ENCODE results near the gene DMPK.
A peak's percentile ranks its signal among the peaks of the same experiment; 100 is the strongest.

Gene DMPK

DNA sequence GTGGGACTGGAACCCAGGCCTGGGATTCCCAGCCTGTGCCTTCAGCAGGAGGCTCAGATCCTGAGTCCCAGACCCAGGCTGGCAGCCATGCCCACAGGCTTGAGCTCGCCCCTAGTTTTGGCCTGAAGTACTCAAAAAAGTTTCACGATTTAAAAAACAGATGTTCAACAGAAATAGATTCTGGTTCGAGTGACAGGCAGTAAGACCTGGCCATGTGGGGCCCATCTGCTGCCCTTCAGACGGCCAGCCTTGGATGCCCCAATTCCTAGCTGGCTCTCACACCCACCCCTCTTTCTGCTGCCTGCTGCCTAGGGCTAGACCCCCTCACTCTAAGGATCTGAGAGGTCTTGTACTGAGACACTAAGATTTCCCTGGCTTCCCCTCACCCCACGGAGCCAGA, 2.8 kb upstream of the DMPK start:
- no peak for DNase-seq

DNA sequence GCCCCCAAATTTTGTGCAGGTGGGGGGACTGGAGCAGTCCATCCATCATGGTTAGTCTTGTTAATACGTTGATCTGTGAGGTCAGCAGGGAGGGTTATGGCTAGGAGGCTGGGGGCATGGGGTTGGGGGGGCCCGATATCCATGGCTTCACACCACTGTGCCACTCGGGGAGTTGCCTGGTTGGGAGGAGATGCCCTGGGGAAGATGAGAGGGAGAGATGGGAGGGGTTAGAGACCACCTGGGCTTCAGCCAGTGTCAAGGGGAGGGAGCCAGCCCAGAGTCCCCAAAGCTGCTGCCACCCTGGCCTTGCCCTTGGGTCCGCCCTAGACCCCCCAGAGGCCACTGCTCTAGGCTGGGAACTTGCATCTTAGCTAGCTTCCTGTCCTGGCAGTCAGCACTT, 1.8 kb upstream of the DMPK start:
- DNase-seq = no peak

DNA sequence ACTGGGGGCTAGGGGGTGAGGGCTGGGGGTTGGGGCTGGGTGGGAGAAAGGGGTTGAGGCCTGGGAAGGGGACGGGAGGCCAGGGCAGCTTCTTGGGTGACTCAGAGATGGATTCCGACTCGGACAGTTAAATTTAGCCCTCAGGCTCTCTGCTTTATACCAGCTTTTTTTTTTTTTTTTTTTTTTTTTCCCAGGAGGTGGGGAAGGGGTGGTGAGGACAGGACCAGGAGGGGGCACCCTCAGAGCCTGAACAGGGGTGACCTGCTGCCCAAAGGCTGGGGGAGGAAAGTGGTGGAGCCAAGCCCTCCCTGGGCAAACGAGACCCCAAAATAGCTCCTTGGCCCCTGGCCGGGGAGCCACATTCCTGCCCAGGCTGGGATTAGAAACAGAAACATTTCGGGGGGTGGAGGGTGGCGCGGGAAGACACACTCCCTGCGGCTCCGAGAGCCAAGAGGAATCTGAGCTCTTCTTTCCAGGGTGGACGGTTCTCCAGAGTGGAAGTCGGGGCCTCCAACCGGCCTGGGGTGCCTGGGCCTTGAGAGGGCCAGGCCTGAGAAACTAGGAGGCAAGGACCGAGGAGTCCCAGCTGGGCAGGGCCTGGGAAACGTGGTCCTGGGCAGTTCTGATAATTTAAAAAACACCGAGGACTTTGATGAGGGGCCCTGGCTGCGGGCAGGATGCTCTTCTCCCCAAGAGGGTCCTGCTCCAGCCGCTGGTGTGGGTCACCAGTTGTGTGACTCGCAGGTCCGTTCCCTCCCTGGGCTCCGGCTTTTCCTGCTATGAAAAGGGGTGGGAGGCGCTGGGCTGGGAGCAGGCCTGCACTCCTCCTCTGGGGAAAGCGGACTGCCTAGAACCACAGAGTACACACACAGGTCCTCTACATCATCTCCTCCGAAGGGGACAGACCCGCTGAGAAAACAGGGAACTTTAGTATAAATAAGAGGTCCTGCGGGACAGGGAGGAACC, 813 bp upstream of the DMPK start:
- DNase-seq = no peak

DNA sequence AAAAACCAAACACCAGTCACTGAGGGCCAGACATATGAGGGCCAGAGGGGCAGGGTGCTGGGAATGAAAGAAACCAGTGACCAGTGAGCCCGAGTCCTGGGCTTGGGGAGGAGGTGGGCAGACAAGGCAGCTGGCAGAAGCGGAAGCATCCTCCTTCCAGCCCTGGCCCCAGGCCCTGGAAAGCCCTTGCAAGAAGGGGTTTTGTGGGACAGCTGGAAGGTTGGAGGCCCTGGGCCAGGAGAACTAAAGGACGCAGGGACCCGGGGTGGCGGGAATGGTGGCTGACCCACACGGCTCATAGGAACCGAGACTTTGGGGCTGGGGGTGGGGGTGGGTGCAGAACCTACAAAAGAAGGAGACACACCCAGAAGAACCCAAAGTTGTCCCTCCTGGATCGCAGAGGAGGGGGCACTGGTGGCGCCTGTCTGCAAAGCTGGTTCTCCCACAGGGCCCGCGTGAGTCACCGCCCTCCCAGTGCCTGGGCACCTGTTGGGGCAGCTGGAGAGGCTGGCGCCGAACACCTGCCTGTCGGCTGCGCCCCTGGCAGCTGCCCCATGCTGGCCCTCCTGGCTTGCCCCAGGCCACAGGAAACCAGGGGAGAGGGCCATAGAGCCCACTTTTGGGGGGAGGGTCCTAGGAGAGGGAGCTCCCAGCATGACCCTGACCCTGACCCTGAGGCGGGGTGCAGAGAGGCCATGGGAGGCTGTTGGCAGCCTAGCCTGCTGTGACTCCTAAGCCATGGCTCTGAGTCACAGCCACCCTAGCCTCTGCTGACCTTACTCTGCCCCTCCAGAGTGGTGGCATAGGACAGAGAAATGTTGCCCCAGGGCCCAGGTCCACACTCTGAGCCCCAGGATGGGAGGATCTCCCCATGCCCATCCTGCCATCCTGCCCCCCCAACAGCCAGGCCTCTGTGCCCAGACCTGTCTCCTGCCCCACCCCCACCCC, 802 bp downstream of the DMPK start:
- DNase-seq = no peak

DNA sequence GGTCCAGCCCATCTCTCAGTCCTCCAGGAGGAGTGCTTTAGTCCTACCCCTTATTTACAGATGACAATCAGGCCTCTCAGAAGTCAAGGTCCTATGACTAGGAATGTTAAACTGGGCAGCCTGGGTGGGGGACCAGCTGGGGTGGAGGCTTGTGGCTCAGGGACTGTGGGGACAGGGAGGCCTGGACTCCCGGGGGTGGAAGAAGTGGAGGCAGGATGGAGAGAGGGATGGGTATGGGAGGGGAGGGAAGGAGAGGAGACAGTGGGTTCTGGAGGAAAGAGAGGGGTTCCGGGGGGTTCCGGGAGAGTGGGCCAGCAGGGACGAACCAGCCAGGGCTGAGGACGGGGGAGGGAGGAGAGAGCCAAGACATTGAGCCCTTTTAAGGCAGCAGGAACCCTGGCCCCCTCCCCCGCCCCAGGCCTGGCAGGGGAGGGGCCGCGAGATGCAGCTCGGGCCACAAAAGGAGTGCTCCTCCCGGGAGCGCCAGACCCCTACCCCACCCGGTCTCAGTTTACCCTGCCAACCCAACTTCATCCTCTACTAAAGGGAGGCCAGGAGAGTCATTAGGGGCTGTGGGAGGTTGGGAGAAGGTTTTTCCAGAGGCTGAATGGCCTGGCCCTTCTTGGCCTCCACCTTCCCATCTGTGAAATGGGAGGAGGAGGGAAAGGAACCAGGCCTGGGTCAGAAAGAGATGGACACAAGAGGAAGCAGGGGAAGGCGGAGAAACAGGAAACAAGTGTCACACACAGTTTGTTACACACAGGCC, 1.7 kb downstream of the DMPK start:
- DNase-seq = no peak

DNA sequence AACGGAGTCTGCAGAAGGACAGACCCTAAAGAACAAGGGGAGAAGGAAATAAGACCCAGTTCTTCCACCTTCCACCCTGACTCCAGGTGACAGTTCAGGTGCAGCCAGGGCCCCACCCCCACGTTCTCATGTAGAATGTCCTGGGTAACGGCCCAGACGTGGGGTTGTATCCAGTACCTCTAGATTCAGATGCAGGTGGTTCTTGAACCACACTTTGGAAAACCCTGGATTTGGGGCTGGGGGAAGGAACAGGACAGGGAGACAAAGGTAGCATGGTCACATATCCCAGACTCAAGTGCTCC, 2.2 kb downstream of the DMPK start:
- no peak for DNase-seq

DNA sequence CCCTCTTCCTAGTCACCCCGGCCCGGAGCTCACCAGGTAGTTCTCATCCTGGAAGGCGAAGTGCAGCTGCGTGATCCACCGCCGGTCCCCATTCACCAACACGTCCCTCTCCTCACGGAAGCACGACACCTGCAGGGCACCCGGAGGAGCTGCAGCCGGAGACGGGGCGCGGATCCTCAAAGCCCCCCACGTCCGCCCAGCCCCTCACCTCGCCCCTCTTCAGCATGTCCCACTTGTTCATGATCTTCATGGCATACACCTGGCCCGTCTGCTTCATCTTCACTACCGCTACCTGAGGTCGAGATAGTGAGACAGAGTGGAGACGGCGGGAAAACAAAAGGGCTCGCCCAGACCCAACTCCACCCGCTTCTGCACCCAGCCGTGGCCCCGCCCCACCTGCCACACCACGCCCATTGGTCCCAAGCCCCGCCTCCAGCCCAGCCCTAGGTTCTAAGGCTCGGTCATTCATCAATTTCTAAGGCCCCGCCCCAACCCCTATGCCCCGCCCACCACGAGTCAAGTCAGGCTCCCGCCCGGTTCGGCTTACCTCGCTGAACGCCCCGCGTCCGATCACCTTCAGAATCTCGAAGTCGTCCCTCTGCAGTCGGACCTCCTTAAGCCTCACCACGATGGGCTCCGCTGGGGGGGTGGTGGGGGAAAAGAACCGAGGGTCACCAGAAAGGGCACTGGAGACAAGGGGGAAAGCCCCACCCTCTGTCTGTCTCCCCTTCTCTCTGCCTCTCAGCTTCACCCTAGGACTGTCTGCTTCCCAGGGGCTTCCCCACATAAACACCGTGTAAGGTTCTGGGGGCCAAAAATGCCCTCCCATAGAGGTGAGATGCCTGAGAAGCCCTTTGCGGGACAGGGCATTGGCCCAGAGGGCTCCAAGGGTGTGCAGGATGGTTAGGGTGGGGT, 2.8 kb downstream of the DMPK start:
- peak; percentile 90 for DNase-seq

DNA sequence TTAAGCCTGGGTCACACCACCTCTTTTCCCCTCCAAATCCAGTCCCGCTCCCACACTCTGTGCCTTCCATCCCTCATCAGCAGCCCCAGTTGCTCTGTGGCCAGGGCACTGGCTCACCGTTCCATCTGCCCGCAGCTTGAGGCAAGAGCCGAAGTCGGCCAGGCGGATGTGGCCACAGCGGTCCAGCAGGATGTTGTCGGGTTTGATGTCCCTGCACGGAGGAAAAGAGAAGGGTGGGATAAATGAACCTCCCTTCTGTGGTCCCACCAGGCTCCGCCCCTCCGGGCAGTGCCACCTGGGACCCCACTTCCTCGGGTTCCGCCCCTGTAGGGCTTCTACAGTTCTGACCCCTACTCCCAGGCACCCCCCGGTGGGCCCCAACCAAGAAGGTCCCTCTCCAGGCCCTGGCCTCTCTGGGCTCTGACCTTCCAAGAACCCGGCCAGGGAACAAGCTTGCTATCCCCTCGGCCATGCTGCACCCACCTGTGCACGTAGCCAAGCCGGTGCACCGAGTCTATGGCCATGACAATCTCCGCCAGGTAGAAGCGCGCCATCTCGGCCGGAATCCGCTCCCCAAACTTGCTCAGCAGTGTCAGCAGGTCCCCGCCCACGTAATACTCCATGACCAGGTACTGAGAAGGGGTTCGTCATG, 4.2 kb downstream of the DMPK start:
- no peak for DNase-seq

DNA sequence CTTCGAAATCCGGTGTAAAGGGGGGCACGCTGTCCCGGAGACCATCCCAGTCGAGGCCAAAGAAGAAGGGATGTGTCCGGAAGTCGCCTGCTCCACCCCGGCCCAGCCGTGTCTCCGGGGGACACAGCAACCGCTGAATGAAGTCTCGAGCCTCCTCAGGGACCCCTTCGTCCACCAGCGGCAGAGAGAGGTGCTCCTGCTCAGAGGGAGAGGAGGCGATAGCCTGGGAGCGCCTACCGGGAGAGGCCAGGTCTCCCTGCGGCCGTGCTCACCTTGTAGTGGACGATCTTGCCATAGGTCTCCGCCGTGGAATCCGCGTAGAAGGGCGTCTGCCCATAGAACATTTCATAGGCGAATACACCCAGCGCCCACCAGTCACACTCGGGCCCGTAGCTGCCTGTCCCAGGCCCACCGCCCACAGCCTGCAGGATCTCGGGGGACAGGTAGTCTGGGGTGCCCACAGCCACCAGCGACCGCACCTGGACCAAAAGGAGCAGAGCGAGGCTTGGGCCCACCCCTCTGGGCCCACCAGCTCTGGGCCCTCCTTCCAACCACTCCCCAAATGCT, 4.8 kb downstream of the DMPK start:
- DNase-seq = no peak

DNA sequence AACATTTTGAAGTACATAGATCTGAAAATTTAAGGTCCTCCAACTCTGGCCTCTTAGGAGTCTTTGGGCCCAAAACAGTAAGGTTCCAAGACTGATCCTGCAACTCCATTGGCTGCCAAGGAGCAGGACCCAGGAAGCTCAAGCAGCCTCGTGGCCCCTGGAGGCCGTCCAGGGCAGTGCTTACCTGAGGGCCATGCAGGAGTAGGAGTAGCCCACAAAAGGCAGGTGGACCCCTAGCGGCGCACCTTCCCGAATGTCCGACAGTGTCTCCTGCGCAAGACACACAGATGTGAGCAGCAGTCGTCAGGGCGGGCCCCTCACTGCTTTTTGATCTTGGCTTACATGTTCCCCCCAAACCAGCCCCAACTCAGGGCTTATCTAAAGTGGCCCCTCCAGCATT, 7.5 kb downstream of the DMPK start:
- no peak for DNase-seq

DNA sequence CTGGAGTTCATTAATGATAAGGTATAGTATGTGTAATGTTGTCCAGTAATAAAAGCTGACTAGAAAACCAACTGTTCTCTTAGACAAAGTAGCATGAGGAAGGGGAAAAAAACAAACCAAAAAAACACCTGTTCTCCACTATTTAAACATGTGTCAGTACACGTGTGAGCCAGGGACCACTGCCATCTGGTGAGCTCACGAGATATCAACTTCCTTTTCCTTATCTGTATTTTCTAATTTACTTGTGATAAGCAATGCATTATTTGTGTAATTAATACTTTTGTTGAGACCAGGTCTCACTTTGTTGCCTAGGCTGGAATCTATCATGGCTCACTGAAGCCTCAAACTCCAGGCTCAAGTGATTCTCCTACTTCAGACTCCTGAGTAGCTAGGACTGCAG, 8.9 kb downstream of the DMPK start:
- DNase-seq = no peak

DNA sequence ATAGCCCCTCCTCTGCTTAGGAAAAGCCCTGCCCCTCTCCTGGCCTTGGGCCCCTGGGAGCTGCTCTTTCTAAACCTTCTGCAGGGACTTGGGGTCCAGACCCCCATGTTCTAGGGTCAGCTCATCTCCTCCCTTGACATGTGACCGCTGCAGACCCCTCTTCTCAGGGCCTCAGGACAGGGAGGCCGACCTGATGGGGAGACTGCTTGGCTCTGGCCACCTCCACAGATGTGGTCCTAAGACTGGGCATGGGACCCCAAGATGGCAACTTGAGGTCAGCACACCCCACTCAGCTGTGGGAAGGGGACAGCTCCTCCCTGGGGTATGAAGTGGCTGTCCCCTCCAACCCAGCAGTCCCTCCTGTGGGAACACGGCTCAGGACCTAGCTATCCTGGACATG, 9.4 kb downstream of the DMPK start:
- no peak for DNase-seq

DNA sequence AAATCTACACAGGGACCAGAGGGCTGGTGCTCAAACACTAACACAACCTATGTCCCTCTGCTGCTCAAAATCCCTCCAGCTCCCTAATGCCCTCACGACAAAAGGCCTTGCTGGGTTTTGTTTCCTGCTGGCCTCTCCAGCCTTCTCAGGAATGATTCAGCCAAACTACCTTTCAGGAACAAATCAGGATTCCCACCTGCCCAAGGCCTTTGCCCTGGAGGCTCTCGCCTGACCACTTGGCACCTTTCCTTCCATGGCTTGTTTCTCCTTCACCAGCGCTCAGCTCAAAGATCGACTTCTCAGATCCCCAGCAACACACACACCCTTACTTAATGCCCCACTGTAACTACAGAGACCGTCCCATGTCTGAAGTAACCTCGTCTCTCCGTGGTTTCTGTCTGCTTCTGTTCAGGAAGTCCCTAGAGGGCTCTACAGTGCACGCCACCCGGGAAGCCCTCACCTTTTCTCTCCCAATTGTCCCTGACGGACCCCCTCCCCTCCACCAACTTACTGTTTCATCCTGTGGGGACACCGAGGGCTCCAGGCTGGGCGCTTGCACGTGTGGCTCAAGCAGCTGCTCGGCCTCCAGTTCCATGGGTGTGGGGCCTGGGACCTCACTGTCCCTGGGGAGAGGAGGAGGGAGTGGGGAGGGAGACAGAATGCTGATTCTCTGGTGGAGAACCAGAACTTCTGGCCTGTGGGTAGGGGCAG, 10.0 kb downstream of the DMPK start:
- no peak for DNase-seq

DNA sequence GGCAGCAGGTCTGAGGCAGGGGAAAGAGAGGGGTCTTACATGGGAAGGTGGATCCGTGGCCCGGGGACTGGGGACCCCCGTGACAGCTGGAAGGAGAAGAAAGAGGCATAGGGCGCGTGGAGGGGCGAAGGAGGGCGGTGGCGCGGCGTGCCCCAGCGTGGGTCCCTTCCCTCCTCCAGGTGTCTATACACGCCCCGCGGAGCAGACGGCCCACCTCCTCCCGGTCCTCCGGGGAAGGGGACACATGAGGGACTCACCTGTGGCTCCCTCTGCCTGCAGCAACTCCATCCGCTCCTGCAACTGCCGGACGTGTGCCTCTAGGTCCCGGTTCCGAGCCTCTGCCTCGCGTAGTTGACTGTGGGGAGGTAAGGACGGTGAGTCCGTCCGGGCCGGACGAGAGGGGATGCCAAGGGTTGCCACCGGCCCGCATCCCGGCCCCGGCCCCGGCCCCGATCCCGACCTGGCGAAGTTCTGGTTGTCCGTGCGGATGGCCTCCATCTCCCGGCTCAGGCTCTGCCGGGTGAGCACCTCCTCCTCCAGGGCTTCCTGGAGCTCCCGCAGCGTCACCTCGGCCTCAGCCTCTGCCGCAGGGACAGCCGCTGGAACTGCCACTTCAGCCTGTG, 10.9 kb downstream of the DMPK start:
- DNase-seq = no peak

DNA sequence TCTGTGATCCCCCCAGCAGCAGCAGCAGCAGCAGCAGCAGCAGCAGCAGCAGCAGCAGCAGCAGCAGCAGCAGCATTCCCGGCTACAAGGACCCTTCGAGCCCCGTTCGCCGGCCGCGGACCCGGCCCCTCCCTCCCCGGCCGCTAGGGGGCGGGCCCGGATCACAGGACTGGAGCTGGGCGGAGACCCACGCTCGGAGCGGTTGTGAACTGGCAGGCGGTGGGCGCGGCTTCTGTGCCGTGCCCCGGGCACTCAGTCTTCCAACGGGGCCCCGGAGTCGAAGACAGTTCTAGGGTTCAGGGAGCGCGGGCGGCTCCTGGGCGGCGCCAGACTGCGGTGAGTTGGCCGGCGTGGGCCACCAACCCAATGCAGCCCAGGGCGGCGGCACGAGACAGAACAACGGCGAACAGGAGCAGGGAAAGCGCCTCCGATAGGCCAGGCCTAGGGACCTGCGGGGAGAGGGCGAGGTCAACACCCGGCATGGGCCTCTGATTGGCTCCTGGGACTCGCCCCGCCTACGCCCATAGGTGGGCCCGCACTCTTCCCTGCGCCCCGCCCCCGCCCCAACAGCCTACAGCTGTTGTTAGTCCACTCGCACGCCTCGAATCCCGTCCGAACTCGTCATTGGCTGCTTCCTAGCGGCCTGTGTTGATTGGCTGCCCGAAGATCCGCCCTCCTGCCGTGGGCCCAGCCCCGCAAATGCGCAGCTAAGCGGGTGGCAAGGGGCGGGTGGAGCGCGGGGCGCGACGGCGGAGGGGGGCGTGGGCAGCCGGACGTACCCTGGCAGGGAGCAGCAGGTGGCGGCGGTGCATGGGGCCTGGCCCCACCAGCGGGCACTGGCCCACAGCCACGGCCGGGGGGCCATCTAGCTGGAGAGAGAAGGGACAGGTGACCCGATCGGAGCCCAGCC, 11.8 kb downstream of the DMPK start:
- DNase-seq = peak; percentile 91

DNA sequence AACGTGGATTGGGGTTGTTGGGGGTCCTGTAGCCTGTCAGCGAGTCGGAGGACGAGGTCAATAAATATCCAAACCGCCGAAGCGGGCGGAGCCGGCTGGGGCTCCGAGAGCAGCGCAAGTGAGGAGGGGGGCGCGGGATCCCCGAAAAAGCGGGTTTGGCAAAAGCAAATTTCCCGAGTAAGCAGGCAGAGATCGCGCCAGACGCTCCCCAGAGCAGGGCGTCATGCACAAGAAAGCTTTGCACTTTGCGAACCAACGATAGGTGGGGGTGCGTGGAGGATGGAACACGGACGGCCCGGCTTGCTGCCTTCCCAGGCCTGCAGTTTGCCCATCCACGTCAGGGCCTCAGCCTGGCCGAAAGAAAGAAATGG, 12.5 kb downstream of the DMPK start:
- DNase-seq = no peak

DNA sequence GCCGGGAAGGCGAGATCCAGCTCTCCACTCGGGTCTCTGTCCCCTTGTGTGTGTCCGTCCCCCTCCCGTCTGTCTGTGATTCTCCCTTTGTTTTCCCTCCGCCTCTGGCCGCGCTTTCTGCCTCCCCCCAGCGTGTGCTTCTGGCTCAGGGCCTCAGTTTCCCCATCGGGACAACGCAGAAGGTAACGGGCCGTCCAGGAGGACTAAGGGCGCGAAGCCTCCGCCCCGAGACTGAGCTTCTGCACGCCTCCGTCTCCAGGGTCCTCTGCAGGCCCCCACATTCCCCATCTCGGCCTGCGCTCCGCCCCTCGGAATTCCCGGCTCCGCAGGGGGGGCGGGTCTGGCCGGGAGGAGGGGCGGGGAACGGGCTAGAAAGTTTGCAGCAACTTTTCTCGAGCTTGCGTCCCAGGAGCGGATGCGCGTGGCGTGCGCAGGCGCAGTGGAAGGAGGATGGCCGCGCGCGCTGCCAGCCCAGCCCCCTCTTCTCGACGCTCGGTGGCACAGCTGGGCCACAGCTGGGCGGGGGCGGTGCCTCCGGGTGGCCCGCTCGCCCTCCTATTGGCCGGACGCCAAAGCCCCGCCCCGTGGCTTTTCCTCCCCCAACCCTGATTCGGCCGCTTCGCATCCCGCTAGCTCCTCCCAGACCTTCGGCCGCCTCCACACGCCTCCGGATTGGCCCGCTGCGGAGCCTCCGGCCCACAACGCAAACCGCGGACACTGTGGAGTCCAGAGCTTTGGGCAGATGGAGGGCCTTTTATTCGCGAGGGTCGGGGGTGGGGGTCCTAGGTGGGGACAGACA, 13.1 kb downstream of the DMPK start, which contains the start of gene SIX5:
Gene SIX5, minus strand, starts transcription at position 269 of the 799 bp plus-strand sequence. CDS start 408 bp downstream, outside the sequence.
- DNase-seq = peak; percentile 96

DNA sequence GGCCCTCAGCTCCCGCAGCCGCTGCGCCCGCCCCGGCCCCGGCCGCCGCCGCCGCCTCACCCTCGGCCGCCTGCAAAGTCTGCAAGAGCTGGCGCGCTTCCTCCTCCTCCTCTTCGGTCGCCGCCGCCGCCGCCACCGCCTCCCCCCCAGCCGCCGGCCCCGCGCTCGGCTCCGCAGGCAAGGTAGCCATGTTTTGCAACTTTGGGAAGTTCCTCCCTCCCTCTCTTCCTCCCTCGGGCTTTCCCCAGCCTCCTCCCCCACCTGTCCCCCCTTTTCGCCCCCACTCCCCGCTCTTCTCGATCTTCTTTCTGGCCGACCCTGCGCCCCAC, 13.7 kb downstream of the DMPK start:
- peak; percentile 47 for DNase-seq
